Measurements from ENCODE around the gene PEA15.

DNA sequence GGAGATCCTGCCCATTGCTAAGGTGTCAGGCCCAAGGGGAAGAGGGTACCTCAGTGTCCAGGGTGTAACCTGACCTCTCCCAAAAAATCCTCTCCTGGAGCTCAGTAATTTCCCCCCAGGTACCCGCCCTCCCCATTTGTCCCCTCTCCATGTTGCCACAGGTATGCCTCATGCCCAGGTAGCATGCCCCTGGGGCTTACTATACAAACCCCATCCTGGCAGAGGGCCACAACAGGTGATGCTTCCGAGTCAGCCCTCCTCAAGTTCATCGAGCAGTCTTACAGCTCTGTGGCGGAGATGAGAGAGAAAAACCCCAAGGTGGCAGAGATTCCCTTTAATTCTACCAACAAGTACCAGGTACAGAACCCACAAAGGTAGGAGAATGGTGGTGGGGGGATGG lies 38.1 kb upstream of the PEA15 start:
- TF ChIP-seq, protein P1, sequence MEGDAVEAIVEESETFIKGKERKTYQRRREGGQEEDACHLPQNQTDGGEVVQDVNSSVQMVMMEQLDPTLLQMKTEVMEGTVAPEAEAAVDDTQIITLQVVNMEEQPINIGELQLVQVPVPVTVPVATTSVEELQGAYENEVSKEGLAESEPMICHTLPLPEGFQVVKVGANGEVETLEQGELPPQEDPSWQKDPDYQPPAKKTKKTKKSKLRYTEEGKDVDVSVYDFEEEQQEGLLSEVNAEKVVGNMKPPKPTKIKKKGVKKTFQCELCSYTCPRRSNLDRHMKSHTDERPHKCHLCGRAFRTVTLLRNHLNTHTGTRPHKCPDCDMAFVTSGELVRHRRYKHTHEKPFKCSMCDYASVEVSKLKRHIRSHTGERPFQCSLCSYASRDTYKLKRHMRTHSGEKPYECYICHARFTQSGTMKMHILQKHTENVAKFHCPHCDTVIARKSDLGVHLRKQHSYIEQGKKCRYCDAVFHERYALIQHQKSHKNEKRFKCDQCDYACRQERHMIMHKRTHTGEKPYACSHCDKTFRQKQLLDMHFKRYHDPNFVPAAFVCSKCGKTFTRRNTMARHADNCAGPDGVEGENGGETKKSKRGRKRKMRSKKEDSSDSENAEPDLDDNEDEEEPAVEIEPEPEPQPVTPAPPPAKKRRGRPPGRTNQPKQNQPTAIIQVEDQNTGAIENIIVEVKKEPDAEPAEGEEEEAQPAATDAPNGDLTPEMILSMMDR (IDR thresholded peaks at IDR 0.05 in 2 of 3, conservative IDR thresholded peaks at IDR 0.05 in 1 of 3; ENCODE audit: control insufficient read depth in 2 of 3, extremely low read depth in 1 of 3, insufficient read depth in 1 of 3, low read depth in 3 of 3, low read length in 3 of 3): no peak
- TF ChIP-seq HDGF (IDR thresholded peaks at IDR 0.05) (no peak), SP1 (IDR thresholded peaks at IDR 0.05; ENCODE audit: low read depth, low read length) (no peak), NFIC (IDR thresholded peaks at IDR 0.05; ENCODE audit: low read depth, low read length) (no peak), JUNB (IDR thresholded peaks at IDR 0.05) (no peak)

All from GM12878 (cell line).